ENCODE results near the gene DYSF. TPM values are rescaled to one million over a fixed set of nuclear protein-coding genes. Genes with fewer than 3 reads are reported as not detected.

Gene DYSF
- total RNA-seq, 1 experiment from 2014 or later = 5.5 TPM

DNA sequence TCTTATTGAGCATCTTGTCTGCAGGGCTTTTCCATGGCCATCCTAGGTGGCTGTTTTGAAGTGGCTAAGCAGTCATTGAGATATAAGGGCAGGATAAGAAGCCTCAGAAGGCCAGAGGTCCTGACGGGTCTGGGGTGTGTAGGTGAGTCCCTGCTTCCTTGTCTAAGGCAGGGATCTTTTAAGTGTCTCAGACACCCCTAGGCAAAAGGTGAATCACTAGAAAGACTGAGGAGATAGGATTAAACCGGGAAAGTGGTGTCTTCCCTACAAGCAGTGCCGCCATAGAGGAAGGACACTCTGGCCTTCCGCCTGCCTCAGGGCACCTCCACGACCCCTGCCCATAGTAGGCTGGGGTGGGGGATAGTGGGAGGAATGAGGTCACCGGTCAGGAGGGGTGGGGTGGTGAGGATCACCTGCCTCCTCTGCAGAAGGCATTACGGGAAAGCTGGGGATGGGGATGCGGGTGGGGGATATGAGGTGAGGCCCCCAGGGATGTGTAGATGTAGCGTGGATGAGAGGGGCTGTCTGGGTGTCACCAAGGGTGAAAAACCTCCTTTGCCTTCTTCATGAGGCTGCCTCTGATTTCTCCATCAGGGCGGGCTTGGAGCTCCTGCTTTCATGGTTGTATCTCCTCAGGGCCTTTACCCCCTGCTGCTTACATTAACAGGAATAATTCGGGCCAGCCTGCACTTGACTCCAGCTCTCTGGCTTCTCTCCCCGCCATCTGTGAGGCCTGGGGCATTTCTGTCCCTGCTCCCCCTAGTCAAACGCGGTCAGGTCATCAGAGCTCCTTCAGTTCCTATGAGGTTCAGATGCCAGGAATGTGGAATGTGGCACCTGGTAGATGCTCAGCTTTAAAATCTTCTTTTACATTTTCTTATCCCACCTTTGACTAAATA is 244.0 kb downstream of the DYSF start:
- Histone ChIP-seq H3K56ac (ENCODE audit: insufficient read length, low read depth, low read length) (no peak overlapping the region), H3K18ac (ENCODE audit: insufficient read length, low read depth, low read length) (no peak overlapping the region), H4K20me1 (ENCODE audit: control insufficient read depth, insufficient read depth, insufficient read length) (no peaks in the 10 kb centered on the region), H3K4ac (ENCODE audit: low read depth, low read length) (no peak overlapping the region), H3K4me1 (ENCODE audit: insufficient read depth, low read length) (peaks cover 8% of the 10 kb centered on the region; the same call in 1 of the 2 replicates), H3K14ac (ENCODE audit: insufficient read depth, low read length) (no peak overlapping the region), H4K5ac (ENCODE audit: insufficient read length, low read depth, low read length) (no peak overlapping the region), H2BK15ac (ENCODE audit: low read depth, low read length) (no peak overlapping the region), H2AFZ (ENCODE audit: low read length) (no peak overlapping the region), H3K9me3 (ENCODE audit: control insufficient read depth, low read depth, low read length) (no peaks in the 10 kb centered on the region), H4K91ac (ENCODE audit: insufficient read length, low read depth, low read length) (no peak overlapping the region), H3K9ac (ENCODE audit: extremely low read depth, insufficient read length, low read length) (no peak overlapping the region), H2BK12ac (ENCODE audit: insufficient read length, low read depth, low read length) (no peak overlapping the region), H3K4me2 (ENCODE audit: insufficient read depth, insufficient read length, low read length) (no peak overlapping the region), H2AK5ac (ENCODE audit: insufficient read length, low read length) (no peak overlapping the region), H3K23me2 (ENCODE audit: insufficient read length, low read depth, low read length, poor library complexity, severe bottlenecking) (peaks cover 3% of the 10 kb centered on the region), H2BK20ac (ENCODE audit: low read depth, low read length, poor library complexity, severe bottlenecking) (no peak overlapping the region), H3K79me2 (ENCODE audit: insufficient read depth, low read length) (no peaks in the 10 kb centered on the region), H4K8ac (replicated peaks; ENCODE audit: insufficient read length, low read depth, low read length) (no peak overlapping the region), H3K27me3 (ENCODE audit: insufficient read depth, low read length) (no peaks in the 10 kb centered on the region), H3K23ac (ENCODE audit: insufficient read length, low read depth, low read length) (no peak overlapping the region), H2BK120ac (ENCODE audit: low read depth, low read length, poor library complexity, severe bottlenecking) (no peak overlapping the region), H3T11ph (ENCODE audit: low read length) (no peak overlapping the region), H3K79me1 (ENCODE audit: insufficient read depth, low read depth, low read length, poor library complexity, severe bottlenecking) (no peaks in the 10 kb centered on the region), H3K27ac (ENCODE audit: insufficient read length, low read depth, low read length) (no peak overlapping the region), H2BK5ac (ENCODE audit: insufficient read length, low read length) (no peak overlapping the region)
- WGBS (ENCODE audit: extremely low coverage, insufficient read length, low lambda C conversion rate) = no CpG with 5 or more reads among the region's 14 CpGs
- no peak for DNase-seq
- H3K4me3 Mint-ChIP-seq = no peak overlapping the region
- H3K4me1 Mint-ChIP-seq = peaks cover 50 to 57% of the 10 kb centered on the region in 2 experiments
- peaks cover 6% of the 10 kb centered on the region for H3K27me3 Mint-ChIP-seq (ENCODE audit: low read depth)
- H3K36me3 Mint-ChIP-seq (ENCODE audit: insufficient read depth in 1 of 3, low read depth in 3 of 3) = peaks cover 0 to 2% (median 0%) of the 10 kb centered on the region in 3 experiments; a peak in 3 of 7 replicates
- H3K9me3 Mint-ChIP-seq = peaks cover 0 to 5% of the 10 kb centered on the region in 2 experiments; a peak in 1 of 5 replicates
- TF ChIP-seq, protein P1, sequence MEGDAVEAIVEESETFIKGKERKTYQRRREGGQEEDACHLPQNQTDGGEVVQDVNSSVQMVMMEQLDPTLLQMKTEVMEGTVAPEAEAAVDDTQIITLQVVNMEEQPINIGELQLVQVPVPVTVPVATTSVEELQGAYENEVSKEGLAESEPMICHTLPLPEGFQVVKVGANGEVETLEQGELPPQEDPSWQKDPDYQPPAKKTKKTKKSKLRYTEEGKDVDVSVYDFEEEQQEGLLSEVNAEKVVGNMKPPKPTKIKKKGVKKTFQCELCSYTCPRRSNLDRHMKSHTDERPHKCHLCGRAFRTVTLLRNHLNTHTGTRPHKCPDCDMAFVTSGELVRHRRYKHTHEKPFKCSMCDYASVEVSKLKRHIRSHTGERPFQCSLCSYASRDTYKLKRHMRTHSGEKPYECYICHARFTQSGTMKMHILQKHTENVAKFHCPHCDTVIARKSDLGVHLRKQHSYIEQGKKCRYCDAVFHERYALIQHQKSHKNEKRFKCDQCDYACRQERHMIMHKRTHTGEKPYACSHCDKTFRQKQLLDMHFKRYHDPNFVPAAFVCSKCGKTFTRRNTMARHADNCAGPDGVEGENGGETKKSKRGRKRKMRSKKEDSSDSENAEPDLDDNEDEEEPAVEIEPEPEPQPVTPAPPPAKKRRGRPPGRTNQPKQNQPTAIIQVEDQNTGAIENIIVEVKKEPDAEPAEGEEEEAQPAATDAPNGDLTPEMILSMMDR (conservative IDR thresholded peaks at IDR 0.05) = no peak
- H3K27ac Mint-ChIP-seq = no peak overlapping the region

Data from H9 (cell line).